GM12874 (cell line): ENCODE measurements around the gene UBALD1.

Experiments
- TF ChIP-seq, protein P1 (sequence below): IDR thresholded peaks from 2 replicates; pipeline ENCODE4 v1.5.1; 2011; ENCODE audit warnings: low read depth, mild to moderate bottlenecking, control low read depth, low read length, moderate library complexity; ENCODE audit not compliant: insufficient read depth

Gene UBALD1

DNA sequence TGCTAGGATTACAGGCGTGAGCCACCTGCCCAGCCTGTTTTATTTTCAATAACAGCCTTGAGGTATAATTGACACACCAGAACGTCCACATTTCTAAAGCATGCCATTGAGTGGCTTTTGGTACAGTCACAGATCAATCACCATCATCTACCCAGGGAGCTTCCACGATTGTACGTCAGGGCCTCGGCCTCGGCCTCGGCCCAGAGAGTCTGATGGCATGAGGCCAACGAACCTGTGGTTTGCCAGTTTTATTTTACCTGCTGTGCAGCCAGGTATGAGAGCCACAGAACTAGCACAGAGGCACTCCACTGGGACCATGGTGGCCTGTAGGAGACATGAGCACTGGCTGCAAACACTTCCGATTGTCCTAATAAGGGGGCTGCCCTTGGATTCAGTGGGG lies 8.3 kb downstream of the UBALD1 start:
- TF ChIP-seq, protein P1, sequence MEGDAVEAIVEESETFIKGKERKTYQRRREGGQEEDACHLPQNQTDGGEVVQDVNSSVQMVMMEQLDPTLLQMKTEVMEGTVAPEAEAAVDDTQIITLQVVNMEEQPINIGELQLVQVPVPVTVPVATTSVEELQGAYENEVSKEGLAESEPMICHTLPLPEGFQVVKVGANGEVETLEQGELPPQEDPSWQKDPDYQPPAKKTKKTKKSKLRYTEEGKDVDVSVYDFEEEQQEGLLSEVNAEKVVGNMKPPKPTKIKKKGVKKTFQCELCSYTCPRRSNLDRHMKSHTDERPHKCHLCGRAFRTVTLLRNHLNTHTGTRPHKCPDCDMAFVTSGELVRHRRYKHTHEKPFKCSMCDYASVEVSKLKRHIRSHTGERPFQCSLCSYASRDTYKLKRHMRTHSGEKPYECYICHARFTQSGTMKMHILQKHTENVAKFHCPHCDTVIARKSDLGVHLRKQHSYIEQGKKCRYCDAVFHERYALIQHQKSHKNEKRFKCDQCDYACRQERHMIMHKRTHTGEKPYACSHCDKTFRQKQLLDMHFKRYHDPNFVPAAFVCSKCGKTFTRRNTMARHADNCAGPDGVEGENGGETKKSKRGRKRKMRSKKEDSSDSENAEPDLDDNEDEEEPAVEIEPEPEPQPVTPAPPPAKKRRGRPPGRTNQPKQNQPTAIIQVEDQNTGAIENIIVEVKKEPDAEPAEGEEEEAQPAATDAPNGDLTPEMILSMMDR: no peak

DNA sequence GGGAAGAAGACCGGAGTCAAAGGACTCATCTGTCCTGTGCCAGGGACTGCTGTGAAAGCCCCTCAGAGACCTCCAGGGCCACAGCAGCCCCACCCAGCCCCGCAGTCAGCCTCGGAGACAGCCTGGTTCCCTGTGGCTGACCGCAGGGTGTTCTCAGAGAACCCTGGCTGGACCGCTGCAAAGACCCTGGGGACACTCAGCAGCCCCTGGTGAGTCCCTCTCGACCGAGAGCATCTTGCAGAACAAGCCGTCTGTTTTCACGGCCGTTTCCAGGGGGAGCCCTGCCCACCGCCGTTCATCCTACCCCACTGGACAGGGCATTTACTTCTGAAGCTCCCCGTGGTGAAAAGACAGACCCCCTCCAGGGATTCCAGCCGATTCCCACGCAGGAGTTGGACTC lies 10.3 kb downstream of the UBALD1 start:
- TF ChIP-seq, protein P1: no peak

DNA sequence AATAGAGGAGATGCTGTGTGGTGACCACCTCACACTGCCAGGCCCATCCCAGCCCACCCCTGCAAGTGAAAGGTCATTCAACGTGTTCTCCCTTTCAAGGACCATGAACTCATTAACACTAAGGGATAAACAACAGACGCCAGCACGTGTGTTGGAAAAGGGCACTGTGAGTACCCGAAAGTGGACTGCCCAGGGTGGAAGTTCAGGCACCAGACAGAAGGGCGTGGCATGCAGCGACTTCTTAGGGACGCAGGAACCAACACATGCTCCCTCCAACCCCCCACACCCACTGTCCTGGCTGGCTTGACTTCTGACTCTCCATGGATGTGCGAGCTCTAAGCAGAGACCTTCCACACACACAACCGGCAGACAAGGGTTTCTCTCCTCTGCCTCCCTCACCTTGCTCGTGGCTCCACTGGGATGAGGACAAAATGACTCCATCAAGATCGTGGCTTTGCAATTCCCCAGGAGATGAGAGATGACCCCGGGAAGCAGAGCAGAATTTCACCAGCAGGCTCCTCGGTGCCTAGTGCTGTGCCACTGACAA lies 11.0 kb downstream of the UBALD1 start:
- TF ChIP-seq, protein P1: no peak

DNA sequence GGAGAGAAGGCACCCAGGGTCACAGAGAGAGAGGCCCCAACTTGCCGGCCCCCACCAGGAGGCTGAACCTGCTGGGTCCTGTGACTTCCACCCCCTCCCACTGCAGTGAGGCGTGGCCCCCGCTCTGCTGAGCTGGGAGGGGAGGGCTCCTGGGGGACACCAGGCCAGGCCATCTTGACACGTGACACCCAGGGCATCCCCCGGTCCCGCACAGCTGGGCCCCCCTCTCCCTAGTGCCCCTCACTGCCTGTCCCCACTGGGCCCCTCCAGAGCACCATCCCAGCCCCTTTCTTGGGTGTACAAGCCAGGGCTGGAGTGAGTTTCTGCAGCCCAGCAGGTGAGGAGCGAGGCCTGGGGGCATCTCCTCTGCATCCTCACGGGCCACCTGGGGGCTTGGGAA lies 12.4 kb downstream of the UBALD1 start:
- TF ChIP-seq, protein P1: no peak

DNA sequence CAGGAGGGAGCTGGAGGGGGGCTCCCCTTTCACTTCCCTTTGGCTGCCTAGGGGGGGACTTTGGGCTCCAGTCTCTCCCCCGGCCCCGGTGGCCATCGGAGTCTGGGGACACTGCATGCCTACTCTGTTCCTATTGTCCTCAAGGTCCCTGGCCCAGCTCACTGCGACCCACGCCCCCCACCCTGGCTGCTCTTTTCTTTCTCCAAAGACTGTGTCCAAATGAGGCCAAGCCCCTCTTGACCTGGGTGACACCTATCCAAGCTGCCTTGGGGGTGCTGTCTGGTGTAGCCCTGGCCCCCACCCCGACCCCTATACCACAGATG lies 12.9 kb downstream of the UBALD1 start:
- TF ChIP-seq, protein P1: no peak

DNA sequence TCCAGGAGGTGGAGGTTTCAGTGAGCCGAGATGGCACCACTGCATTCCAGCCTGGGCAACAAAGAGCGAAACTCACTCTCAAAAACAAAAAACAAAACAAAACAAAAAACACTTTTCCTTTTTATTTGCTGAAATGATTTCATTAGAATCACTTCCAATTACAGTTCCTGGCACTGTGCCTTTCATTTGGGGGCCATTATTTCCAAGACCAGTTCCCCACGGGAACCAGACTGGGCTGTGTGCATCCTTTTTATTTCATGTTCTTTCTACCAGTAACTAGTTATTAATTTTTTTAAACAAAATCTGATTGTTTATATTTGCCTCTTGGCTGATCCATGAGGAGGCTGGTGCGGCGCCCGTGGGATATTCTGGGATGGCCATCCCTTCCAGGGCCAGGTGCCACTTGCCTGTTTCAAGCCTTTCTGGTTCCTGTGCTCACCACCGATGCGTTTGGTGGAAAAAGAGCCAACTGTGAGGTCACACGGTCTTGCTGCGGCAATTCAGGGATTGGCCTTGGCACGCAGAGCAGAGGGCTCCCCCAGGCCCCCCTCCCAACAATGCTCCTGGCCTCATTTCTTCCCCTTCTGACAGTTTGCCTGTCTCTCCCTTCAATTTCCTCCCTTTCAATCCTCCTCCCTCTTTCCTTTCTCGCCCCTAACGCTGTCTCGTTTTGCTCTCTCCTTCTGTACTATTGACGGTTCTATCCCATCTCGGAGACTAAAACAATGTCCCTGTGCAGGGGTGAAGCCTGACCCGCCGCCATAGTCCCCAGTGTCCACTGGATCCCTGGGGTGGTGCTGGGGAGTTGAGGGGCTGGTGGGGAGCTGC lies 13.4 kb downstream of the UBALD1 start:
- TF ChIP-seq, protein P1: no peak

DNA sequence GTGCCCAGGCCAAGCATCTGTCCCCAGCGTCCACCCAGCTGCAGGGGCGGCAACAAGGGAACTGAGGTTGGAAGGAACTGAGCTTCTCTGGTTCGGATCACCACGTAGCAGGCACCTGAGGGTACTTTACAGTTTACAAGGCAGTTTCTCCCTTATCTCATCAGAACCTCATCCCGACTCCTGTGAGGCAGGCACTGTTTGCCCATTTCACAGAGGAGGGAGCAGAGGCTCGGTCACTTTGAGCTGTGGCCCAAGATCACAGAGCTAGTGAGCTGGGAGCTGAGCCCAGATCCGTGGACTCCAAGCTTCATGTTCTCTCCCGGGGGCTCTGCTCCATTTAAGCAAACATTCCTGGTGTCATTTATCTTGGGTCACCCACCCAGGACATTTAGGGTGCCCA lies 15.1 kb downstream of the UBALD1 start:
- TF ChIP-seq, protein P1: no peak
